Measurements from ENCODE around the gene VGLL4.
"Not testable (repeated sequence)": the region's sequence is repeated elsewhere in the genome, so short reads cannot be mapped to it uniquely, and the experiment has no call there.

The VGLL4 gene

GRCh38 chr3:11606090-11606784 is 37.5 kb downstream of the VGLL4 start:
- no peak for DNase-seq (ENCODE audit: low read depth, low spot score)

- DNase-seq (ENCODE audit: low read depth, low spot score) = no peak
Observed at GRCh38 chr3:11605398-11605797, 38.3 kb downstream of the VGLL4 start.

- no peak for DNase-seq (ENCODE audit: low read depth, low spot score)
Observed at GRCh38 chr3:11604139-11604892, 39.4 kb downstream of the VGLL4 start.

GRCh38 chr3:11603628-11604027 is 40.1 kb downstream of the VGLL4 start:
- DNase-seq (ENCODE audit: low read depth, low spot score) = no peak

- DNase-seq (ENCODE audit: low read depth, low spot score) = no peak
Observed at GRCh38 chr3:11602886-11603527, 40.7 kb downstream of the VGLL4 start.

GRCh38 chr3:11602239-11602840 is 41.4 kb downstream of the VGLL4 start:
- no peak for DNase-seq (ENCODE audit: low read depth, low spot score)

GRCh38 chr3:11601446-11602238 is 42.1 kb downstream of the VGLL4 start:
- no peak for DNase-seq (ENCODE audit: low read depth, low spot score)

- DNase-seq (ENCODE audit: low read depth, low spot score) = no peak
Observed at GRCh38 chr3:11600501-11601282, 43.0 kb downstream of the VGLL4 start.

GRCh38 chr3:11596387-11596786 is 47.3 kb downstream of the VGLL4 start:
- no peak for DNase-seq (ENCODE audit: low read depth, low spot score)

- not testable (repeated sequence) for DNase-seq (ENCODE audit: low read depth, low spot score)
Observed at GRCh38 chr3:11595024-11595423, 48.7 kb downstream of the VGLL4 start.

- DNase-seq (ENCODE audit: low read depth, low spot score) = no peak
Observed at GRCh38 chr3:11593318-11594034, 50.2 kb downstream of the VGLL4 start.

GRCh38 chr3:11592445-11593298 is 51.0 kb downstream of the VGLL4 start:
- no peak for DNase-seq (ENCODE audit: low read depth, low spot score)

GRCh38 chr3:11591391-11592282 is 52.1 kb downstream of the VGLL4 start:
- DNase-seq (ENCODE audit: low read depth, low spot score) = no peak

GRCh38 chr3:11591002-11591355 is 52.7 kb downstream of the VGLL4 start:
- DNase-seq (ENCODE audit: low read depth, low spot score) = no peak

GRCh38 chr3:11589706-11590105 is 54.0 kb downstream of the VGLL4 start:
- no peak for DNase-seq (ENCODE audit: low read depth, low spot score)

GRCh38 chr3:11588755-11589154 is 55.0 kb downstream of the VGLL4 start:
- DNase-seq (ENCODE audit: low read depth, low spot score) = no peak

GRCh38 chr3:11588338-11588737 is 55.4 kb downstream of the VGLL4 start:
- no peak for DNase-seq (ENCODE audit: low read depth, low spot score)

- no peak for DNase-seq (ENCODE audit: low read depth, low spot score)
Observed at GRCh38 chr3:11587766-11588165, 55.9 kb downstream of the VGLL4 start.
